HL-60 (cell line): ENCODE data around the gene OGDH.

Source experiments
- DNase-seq, 2 experiments: peaks; one replicate each; pipeline ENCODE4 v3.0.0-alpha.2; 2010 to 2020; ENCODE audit warnings: low read depth in 1 of 2, low spot score in 1 of 2
- H3K27ac ChIP-seq: fragments of 250-450 bp; sonication (Bioruptor Pico); replicated peaks from 2 replicates; pipeline ENCODE4 v1.5.1; 2020; ENCODE audit warnings: mild to moderate bottlenecking, moderate library complexity
- H3K27me3 ChIP-seq: fragments of 250-450 bp; sonication (Bioruptor Pico); 2 replicates; pipeline ENCODE4 v1.5.1; 2021; ENCODE audit warnings: mild to moderate bottlenecking, moderate library complexity; ENCODE audit not compliant: insufficient read depth, poor library complexity, severe bottlenecking
- H3K4me3 ChIP-seq: replicated peaks from 2 replicates; pipeline ENCODE4 v1.5.1; 2011; ENCODE audit warnings: mild to moderate bottlenecking, control low read depth, low read length; ENCODE audit not compliant: insufficient read depth
- GABPA ChIP-seq: IDR thresholded peaks from 2 replicates; pipeline ENCODE4 v1.6.1; 2012; ENCODE audit warnings: low read depth
- POLR2AphosphoS5 ChIP-seq: IDR thresholded peaks from 2 replicates; pipeline ENCODE4 v1.6.1; 2012; ENCODE audit warnings: low read depth
- SPI1 ChIP-seq: IDR thresholded peaks from 2 replicates; pipeline ENCODE4 v1.6.1; 2012; ENCODE audit warnings: low read depth, mild to moderate bottlenecking, borderline replicate concordance
- TF ChIP-seq, protein P1 (sequence below): IDR thresholded peaks from 2 replicates; pipeline ENCODE4 v1.6.1; 2012; ENCODE audit warnings: low read depth; ENCODE audit not compliant: insufficient replicate concordance
- TF ChIP-seq, protein P2 (sequence below): IDR thresholded peaks from one replicate; pipeline ENCODE4 v1.5.1; 2011; ENCODE audit warnings: low read length, control low read depth, inconsistent platforms; ENCODE audit not compliant: insufficient read depth

Gene OGDH

DNA sequence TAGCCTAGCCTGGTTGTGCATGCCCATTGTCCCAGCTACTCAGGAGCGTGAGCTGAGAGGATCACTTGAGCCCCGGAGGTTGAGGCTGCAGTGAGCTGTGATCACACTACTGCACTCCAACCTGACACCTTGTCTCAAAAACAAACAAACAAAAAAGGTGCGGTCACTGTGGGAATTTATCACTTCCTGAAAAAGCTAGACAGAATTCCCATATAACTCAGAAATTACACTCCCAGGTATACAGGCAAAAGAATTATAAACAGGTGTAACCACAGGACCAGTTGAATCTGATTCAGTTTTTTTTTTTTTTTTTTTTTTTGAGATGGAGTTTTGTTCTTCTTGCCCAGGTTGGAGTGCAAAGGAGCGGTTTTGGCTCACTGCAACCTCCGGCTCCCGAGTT lies 3.2 kb upstream of the OGDH start:
- no peak for DNase-seq
- H3K4me3 ChIP-seq = no peak overlapping the region
- no peaks in the 10 kb centered on the region for H3K27me3 ChIP-seq
- no peak overlapping the region for H3K27ac ChIP-seq
- TF ChIP-seq, protein P1, sequence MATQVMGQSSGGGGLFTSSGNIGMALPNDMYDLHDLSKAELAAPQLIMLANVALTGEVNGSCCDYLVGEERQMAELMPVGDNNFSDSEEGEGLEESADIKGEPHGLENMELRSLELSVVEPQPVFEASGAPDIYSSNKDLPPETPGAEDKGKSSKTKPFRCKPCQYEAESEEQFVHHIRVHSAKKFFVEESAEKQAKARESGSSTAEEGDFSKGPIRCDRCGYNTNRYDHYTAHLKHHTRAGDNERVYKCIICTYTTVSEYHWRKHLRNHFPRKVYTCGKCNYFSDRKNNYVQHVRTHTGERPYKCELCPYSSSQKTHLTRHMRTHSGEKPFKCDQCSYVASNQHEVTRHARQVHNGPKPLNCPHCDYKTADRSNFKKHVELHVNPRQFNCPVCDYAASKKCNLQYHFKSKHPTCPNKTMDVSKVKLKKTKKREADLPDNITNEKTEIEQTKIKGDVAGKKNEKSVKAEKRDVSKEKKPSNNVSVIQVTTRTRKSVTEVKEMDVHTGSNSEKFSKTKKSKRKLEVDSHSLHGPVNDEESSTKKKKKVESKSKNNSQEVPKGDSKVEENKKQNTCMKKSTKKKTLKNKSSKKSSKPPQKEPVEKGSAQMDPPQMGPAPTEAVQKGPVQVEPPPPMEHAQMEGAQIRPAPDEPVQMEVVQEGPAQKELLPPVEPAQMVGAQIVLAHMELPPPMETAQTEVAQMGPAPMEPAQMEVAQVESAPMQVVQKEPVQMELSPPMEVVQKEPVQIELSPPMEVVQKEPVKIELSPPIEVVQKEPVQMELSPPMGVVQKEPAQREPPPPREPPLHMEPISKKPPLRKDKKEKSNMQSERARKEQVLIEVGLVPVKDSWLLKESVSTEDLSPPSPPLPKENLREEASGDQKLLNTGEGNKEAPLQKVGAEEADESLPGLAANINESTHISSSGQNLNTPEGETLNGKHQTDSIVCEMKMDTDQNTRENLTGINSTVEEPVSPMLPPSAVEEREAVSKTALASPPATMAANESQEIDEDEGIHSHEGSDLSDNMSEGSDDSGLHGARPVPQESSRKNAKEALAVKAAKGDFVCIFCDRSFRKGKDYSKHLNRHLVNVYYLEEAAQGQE = no peak
- TF ChIP-seq, protein P2, sequence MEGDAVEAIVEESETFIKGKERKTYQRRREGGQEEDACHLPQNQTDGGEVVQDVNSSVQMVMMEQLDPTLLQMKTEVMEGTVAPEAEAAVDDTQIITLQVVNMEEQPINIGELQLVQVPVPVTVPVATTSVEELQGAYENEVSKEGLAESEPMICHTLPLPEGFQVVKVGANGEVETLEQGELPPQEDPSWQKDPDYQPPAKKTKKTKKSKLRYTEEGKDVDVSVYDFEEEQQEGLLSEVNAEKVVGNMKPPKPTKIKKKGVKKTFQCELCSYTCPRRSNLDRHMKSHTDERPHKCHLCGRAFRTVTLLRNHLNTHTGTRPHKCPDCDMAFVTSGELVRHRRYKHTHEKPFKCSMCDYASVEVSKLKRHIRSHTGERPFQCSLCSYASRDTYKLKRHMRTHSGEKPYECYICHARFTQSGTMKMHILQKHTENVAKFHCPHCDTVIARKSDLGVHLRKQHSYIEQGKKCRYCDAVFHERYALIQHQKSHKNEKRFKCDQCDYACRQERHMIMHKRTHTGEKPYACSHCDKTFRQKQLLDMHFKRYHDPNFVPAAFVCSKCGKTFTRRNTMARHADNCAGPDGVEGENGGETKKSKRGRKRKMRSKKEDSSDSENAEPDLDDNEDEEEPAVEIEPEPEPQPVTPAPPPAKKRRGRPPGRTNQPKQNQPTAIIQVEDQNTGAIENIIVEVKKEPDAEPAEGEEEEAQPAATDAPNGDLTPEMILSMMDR = no peak
- no peak for TF ChIP-seq SPI1
- TF ChIP-seq POLR2AphosphoS5 = no peak
- no peak for TF ChIP-seq GABPA

DNA sequence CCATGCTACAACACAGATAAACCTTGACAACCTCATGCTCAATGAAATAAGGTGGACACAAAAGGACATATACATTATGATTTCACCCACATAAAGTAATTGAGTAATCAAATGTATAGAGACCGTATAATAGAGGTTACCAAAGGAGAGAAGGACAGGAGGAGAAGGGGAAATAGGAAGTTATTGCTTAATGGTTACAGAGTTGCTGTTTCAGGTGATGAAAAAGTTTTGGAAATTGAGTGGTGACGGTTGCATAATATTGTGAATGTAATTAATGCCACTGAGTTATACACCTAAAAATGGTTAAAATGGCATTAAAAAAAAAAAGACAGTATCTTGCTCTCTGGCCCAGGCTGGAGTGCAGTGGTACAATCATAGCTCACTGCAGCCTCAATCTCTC lies 1.5 kb upstream of the OGDH start:
- H3K27ac ChIP-seq = no peak overlapping the region
- no peak overlapping the region for H3K4me3 ChIP-seq
- peak in 1 of 2 experiments; percentile 47 for DNase-seq
- TF ChIP-seq, protein P1 = no peak
- no peak for TF ChIP-seq SPI1
- TF ChIP-seq, protein P2 = no peak
- no peak for TF ChIP-seq GABPA
- TF ChIP-seq POLR2AphosphoS5 = no peak
- no peaks in the 10 kb centered on the region for H3K27me3 ChIP-seq

DNA sequence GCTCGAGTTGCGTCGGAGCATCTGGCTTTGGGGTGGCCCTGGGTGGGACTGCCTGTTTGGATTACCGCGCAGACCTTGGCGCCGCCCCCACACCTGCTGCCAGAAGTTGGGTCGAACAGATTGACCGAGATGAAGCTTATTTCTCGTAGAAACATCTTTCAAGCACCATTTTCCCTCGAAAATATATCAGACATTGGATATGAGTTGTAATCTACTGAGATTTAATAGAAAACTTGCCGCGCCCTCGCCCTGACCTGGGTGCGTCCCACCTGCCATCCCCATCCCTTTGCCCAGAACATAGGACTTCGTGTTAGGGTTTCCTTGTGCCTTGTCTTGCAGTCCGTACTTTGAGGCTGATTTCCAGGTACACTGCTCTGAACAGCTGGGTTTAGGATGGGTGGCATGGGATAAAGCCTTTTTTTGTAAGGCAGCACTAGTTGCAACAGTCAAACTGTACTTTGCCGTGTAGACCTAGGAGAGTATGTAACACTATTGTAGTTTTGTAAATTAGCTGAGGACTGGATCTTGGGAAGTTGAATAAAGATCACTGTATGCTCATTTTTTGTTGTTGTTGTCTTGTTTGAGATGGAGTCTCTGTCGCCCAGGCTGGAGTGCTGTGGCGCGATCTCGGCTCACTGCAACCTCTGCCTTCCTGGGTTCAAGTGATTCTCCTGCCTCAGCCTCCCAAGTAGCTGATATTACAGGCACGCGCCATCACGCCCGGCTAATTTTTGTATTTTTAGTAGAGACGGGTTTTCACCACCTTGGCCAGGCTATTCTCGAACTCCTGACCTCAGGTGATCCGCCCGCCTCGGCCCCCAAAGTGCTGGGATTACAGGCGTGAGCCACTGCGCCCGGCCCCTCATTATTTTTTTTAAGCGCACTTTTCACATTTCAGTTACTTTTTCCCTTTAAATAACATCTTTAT lies 978 bp downstream of the OGDH start:
- Histone ChIP-seq H3K27ac (peak overlapping the region; percentile 84), H3K4me3 (peak overlapping the region; percentile 58), H3K27me3 (no peaks in the 10 kb centered on the region)
- TF ChIP-seq SPI1 = no peak
- no peak for DNase-seq

DNA sequence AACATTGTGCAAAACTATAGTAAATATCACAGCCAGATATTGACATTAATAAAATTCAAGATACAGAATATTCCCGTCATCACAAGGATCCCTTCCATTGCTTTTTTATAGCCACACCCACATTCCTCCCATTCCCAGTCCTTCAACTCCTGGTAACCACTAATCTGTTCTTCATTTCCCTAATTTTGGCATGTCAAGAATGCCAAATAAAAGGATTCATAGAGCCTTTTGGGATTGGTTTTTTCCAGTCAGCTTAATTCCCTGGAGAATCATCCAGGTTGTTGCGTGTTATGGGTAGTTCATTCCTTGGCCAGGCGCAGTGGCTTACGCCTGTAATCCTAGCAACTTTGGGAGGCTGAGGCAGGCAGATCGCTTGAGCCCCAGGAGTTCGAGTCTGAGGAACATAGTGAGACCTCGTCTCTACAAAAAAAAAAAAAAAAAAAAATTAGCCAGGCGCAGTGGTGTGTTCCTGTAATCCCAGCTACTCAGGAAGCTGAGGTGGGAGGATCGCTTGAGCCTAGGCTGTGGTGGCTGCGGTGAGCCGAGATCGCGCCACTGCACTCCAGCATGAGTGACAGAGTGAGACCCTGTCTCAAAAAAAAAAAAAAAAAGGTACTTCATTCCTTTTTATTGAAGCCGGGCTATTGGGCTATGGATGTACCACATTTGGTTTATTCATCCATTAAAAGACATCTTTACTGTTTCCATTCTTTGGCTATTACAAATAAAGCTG lies 2.7 kb downstream of the OGDH start:
- H3K27me3 ChIP-seq = no peaks in the 10 kb centered on the region
- peak in 1 of 2 experiments; percentile 66 for DNase-seq
- H3K27ac ChIP-seq = no peak overlapping the region
- no peak overlapping the region for H3K4me3 ChIP-seq
- TF ChIP-seq POLR2AphosphoS5 = peak; percentile 59; the same call in 1 of the 2 replicates
- TF ChIP-seq, protein P2 = no peak
